Measurements from ENCODE around the gene ADAMTS16. TPM values are rescaled to one million over a fixed set of nuclear protein-coding genes. Genes with fewer than 3 reads are reported as not detected.
A peak's percentile ranks its signal among the peaks of the same experiment; 100 is the strongest.

Gene ADAMTS16
- total RNA-seq, 1 experiment from 2014 or later: 30.1 TPM

GRCh38 chr5:5183189-5183699 lies 43.1 kb downstream of the ADAMTS16 start (continued):
- TF ChIP-seq, protein P1, sequence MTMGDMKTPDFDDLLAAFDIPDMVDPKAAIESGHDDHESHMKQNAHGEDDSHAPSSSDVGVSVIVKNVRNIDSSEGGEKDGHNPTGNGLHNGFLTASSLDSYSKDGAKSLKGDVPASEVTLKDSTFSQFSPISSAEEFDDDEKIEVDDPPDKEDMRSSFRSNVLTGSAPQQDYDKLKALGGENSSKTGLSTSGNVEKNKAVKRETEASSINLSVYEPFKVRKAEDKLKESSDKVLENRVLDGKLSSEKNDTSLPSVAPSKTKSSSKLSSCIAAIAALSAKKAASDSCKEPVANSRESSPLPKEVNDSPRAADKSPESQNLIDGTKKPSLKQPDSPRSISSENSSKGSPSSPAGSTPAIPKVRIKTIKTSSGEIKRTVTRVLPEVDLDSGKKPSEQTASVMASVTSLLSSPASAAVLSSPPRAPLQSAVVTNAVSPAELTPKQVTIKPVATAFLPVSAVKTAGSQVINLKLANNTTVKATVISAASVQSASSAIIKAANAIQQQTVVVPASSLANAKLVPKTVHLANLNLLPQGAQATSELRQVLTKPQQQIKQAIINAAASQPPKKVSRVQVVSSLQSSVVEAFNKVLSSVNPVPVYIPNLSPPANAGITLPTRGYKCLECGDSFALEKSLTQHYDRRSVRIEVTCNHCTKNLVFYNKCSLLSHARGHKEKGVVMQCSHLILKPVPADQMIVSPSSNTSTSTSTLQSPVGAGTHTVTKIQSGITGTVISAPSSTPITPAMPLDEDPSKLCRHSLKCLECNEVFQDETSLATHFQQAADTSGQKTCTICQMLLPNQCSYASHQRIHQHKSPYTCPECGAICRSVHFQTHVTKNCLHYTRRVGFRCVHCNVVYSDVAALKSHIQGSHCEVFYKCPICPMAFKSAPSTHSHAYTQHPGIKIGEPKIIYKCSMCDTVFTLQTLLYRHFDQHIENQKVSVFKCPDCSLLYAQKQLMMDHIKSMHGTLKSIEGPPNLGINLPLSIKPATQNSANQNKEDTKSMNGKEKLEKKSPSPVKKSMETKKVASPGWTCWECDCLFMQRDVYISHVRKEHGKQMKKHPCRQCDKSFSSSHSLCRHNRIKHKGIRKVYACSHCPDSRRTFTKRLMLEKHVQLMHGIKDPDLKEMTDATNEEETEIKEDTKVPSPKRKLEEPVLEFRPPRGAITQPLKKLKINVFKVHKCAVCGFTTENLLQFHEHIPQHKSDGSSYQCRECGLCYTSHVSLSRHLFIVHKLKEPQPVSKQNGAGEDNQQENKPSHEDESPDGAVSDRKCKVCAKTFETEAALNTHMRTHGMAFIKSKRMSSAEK (CRISPR knock-in tag; IDR thresholded peaks at IDR 0.05; ENCODE audit: borderline replicate concordance): no peak
- TF ChIP-seq ETV6 (CRISPR knock-in tag; IDR thresholded peaks at IDR 0.05): peak; percentile 91
- peak; percentile 38; the same call in 1 of the 2 replicates for TF ChIP-seq ZNF416 (CRISPR knock-in tag; IDR thresholded peaks at IDR 0.05)
- no peak for TF ChIP-seq ZMAT4 (CRISPR knock-in tag; IDR thresholded peaks at IDR 0.05)
- 0 out of 2 replicates have a peak, but pooled peaks have one; percentile 5 for TF ChIP-seq AR (CRISPR knock-in tag; IDR thresholded peaks at IDR 0.05)
- TF ChIP-seq TP53 (CRISPR knock-in tag; IDR thresholded peaks at IDR 0.05): no peak; the same call in 1 of the 2 replicates
- peak; percentile 68; the same call in 1 of the 2 replicates for TF ChIP-seq TEAD4 (CRISPR knock-in tag; IDR thresholded peaks at IDR 0.05)
- peak; percentile 97 for TF ChIP-seq TEAD1 (CRISPR knock-in tag; IDR thresholded peaks at IDR 0.05)
- TF ChIP-seq ZNF423 (CRISPR knock-in tag; IDR thresholded peaks at IDR 0.05): peak; percentile 55; the same call in 1 of the 2 replicates
- no peak for TF ChIP-seq IRF2 (CRISPR knock-in tag; IDR thresholded peaks at IDR 0.05; ENCODE audit: borderline replicate concordance, low read depth)
- TF ChIP-seq TCF7 (CRISPR knock-in tag; IDR thresholded peaks at IDR 0.05; ENCODE audit: low read depth): no peak
- TF ChIP-seq ZNF121 (CRISPR knock-in tag; IDR thresholded peaks at IDR 0.05): 0 out of 2 replicates have a peak, but pooled peaks have one; percentile 17
- TF ChIP-seq KAT7 (CRISPR knock-in tag; IDR thresholded peaks at IDR 0.05; ENCODE audit: borderline replicate concordance): no peak
- TF ChIP-seq, protein P2, sequence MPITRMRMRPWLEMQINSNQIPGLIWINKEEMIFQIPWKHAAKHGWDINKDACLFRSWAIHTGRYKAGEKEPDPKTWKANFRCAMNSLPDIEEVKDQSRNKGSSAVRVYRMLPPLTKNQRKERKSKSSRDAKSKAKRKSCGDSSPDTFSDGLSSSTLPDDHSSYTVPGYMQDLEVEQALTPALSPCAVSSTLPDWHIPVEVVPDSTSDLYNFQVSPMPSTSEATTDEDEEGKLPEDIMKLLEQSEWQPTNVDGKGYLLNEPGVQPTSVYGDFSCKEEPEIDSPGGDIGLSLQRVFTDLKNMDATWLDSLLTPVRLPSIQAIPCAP (CRISPR knock-in tag; IDR thresholded peaks at IDR 0.05): no peak
- no peak for TF ChIP-seq GRHL2 (CRISPR knock-in tag; IDR thresholded peaks at IDR 0.05; ENCODE audit: insufficient replicate concordance, severe bottlenecking)
- TF ChIP-seq, protein P3, sequence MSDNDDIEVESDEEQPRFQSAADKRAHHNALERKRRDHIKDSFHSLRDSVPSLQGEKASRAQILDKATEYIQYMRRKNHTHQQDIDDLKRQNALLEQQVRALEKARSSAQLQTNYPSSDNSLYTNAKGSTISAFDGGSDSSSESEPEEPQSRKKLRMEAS (CRISPR knock-in tag; IDR thresholded peaks at IDR 0.05): peak; percentile 82
- TF ChIP-seq NFE2L1 (CRISPR knock-in tag; IDR thresholded peaks at IDR 0.05): peak; percentile 79; the same call in 1 of the 2 replicates
- peak; percentile 88 for TF ChIP-seq ZNF219 (CRISPR knock-in tag; IDR thresholded peaks at IDR 0.05; ENCODE audit: borderline replicate concordance)
- TF ChIP-seq, protein P4, sequence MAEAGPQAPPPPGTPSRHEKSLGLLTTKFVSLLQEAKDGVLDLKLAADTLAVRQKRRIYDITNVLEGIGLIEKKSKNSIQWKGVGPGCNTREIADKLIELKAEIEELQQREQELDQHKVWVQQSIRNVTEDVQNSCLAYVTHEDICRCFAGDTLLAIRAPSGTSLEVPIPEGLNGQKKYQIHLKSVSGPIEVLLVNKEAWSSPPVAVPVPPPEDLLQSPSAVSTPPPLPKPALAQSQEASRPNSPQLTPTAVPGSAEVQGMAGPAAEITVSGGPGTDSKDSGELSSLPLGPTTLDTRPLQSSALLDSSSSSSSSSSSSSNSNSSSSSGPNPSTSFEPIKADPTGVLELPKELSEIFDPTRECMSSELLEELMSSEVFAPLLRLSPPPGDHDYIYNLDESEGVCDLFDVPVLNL (CRISPR knock-in tag; IDR thresholded peaks at IDR 0.05; ENCODE audit: borderline replicate concordance, low read depth): no peak

Measured in WTC11 (cell line).